A549 treated with DMSO at 1 μM for 4 hours (cell line): ENCODE results near the gene KIR2DL4. TPM values are rescaled to one million over a fixed set of nuclear protein-coding genes. Genes with fewer than 3 reads are reported as not detected.

Experiments used
- total RNA-seq: library from RNA; stranded (reverse); fragments of 200-300 nt; extraction: Qiagen RNA extraction; gene quantifications from 5 replicates; pipeline ENCODE4 v1.2.3, GENCODE V29; 2022; ENCODE audit warnings: low read depth

The KIR2DL4 gene
- not detected in 5 replicates for total RNA-seq

DNA sequence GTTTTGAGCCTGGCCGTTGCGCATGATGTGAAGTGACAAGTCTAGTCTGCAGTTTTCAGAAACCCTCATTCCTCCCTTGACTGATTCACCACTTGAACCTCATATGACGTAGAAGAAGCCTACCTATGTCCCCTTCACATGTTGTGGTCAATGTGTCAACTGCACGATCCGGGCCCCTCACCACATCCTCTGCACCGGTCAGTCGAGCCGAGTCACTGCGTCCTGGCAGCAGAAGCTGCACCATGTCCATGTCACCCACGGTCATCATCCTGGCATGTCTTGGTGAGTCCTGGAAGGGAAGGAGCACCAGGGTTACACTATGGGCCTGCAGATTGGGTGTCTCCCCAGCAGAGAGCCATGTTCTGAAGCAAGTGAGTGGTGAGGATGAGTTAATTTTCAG is at the start of gene KIR2DL4:
Gene KIR2DL4 (plus strand): TSS at position 201 of the 400 bp plus-strand sequence. CDS start 42 bp downstream, at position 243.

DNA sequence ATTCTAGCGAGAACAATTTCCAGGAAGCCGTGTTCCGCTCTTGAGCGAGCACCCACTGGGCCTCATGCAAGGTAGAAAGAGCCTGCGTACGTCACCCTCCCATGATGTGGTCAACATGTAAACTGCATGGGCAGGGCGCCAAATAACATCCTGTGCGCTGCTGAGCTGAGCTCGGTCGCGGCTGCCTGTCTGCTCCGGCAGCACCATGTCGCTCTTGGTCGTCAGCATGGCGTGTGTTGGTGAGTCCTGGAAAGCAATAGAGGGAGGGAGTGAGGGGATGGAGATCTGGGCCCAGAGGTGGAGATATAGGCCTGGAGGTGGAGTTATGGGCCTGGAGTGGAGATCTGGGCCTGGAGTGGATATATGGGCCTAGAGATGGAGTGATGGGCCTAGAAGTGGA is 33.8 kb upstream of the KIR2DL4 start, which contains the start of gene KIR2DL1:
Gene KIR2DL1 (plus strand): TSS at position 148 of the 400 bp plus-strand sequence. CDS start 58 bp downstream, at position 206.

DNA sequence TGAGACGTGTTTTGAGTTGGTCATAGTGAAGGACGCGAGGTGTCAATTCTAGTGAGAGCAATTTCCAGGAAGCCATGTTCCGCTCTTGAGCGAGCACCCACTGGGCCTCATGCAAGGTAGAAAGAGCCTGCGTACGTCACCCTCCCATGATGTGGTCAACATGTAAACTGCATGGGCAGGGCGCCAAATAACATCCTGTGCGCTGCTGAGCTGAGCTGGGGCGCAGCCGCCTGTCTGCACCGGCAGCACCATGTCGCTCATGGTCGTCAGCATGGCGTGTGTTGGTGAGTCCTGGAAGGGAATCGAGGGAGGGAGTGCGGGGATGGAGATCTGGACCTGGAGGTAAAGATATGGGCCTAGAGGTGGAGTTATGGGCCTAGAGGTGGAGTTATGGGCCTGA is 12.8 kb downstream of the KIR2DL4 start, which contains the start of gene KIR3DL1:
Gene KIR3DL1 (plus strand): TSS at position 218 of the 400 bp plus-strand sequence.

DNA sequence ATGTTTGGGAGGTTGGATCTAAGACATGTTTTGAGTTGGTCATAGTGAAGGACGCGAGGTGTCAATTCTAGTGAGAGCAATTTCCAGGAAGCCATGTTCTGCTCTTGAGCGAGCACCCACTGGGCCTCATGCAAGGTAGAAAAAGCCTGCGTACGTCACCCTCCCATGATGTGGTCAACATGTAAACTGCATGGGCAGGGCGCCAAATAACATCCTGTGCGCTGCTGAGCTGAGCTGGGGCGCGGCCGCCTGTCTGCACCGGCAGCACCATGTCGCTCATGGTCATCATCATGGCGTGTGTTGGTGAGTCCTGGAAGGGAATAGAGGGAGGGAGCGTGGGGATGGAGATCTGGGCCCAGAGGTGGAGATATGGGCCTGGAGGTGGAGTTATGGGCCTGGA is 29.1 kb downstream of the KIR2DL4 start, which contains the start of gene KIR2DS4:
Gene KIR2DS4 (plus strand): TSS at position 181 of the 400 bp plus-strand sequence.

DNA sequence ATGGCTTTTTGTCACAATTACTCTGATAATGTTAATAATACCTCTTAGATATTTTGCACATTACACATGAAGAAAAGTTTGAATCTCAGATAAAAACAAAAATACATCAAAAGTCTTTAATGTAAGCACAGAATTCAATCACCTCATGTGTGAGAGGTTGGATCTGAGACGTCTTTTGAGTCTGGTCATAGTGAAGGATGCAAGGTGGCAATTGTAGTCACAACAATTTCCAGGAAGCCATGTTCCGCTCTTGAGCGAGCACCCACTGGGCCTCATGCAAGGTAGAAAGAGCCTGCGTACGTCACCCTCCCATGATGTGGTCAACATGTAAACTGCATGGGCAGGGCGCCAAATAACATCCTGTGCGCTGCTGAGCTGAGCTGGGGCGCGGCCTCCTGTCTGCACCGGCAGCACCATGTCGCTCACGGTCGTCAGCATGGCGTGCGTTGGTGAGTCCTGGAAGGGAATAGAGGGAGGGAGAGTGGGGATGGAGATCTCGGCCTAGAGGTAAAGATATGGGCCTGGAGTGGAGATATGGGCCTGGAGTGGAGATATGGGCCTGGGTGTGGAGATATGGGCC is 46.7 kb downstream of the KIR2DL4 start, which contains the start of gene KIR3DL2:
Gene KIR3DL2 (plus strand): TSS at position 383 of the 580 bp plus-strand sequence. CDS start 33 bp downstream, at position 416.

Other genes with a start within 250 kb of the KIR2DL4 start
- gene LILRA2, start 229.8 kb upstream of the KIR2DL4 start, total RNA-seq, result not detected in 5 replicates
- not detected in 5 replicates for gene LILRA1, start 210.0 kb upstream of the KIR2DL4 start, total RNA-seq
- gene LILRB1, start 173.1 kb upstream of the KIR2DL4 start, total RNA-seq, result 0.03 to 0.07 TPM in 2 of 5 replicates, not detected in the others
- gene LILRB4, start 140.6 kb upstream of the KIR2DL4 start, total RNA-seq, result not detected in 5 replicates
- gene KIR3DL3, start 79.2 kb upstream of the KIR2DL4 start, total RNA-seq, result not detected in 5 replicates
- gene KIR2DL3, start 65.1 kb upstream of the KIR2DL4 start, total RNA-seq, result not detected in 5 replicates
- gene KIR2DL1, start 33.8 kb upstream of the KIR2DL4 start, total RNA-seq, result not detected in 5 replicates
- not detected in 5 replicates for gene KIR3DL1, start 12.9 kb downstream of the KIR2DL4 start, total RNA-seq
- gene KIR2DS4, start 29.1 kb downstream of the KIR2DL4 start, total RNA-seq, result not detected in 5 replicates
- not detected in 5 replicates for gene KIR3DL2, start 46.8 kb downstream of the KIR2DL4 start, total RNA-seq
- gene FCAR, start 70.6 kb downstream of the KIR2DL4 start, total RNA-seq, result not detected in 5 replicates
- gene NCR1, start 102.5 kb downstream of the KIR2DL4 start, total RNA-seq, result not detected in 5 replicates
- 0.06 to 0.38 TPM in 2 of 5 replicates, not detected in the others for gene NLRP7, start 143.9 kb downstream of the KIR2DL4 start, total RNA-seq
- gene NLRP2, start 162.8 kb downstream of the KIR2DL4 start, total RNA-seq, result 22.2 to 28.4 TPM (median 27.4 TPM) in 5 replicates
- gene GP6, start 234.7 kb downstream of the KIR2DL4 start, total RNA-seq, result 0.07 to 0.15 TPM (median 0.12 TPM) in 4 of 5 replicates, not detected in the other